RWPE2 (cell line): ENCODE measurements around the gene DDX54.

ENCODE experiments used
- ATAC-seq: fragments of 200-7000 bp; cut with Tn5 transposase; 3 replicates; pipeline ENCODE4 v1.9.1; 2021; ENCODE audit warnings: low read depth
- DNase-seq: peaks from one replicate; pipeline ENCODE4 v3.0.0-alpha.2; 2020; ENCODE audit warnings: low spot score
- H3K27ac ChIP-seq: fragments of 450-650 bp; 2 replicates; pipeline ENCODE4 v1.5.1; 2017; ENCODE audit warnings: mild to moderate bottlenecking; ENCODE audit not compliant: poor library complexity, severe bottlenecking
- H3K27me3 ChIP-seq: fragments of 250-450 bp; sonication (Bioruptor Pico); 2 replicates; pipeline ENCODE4 v1.5.1; 2021; ENCODE audit warnings: mild to moderate bottlenecking, moderate library complexity; ENCODE audit not compliant: insufficient read depth, poor library complexity, severe bottlenecking
- H3K36me3 ChIP-seq: fragments of 250-450 bp; sonication (Bioruptor Pico); 2 replicates; pipeline ENCODE4 v1.5.1; 2020; ENCODE audit warnings: low read depth, mild to moderate bottlenecking, moderate library complexity
- H3K4me1 ChIP-seq: fragments of 250-450 bp; sonication (Bioruptor Pico); 2 replicates; pipeline ENCODE4 v1.5.1; 2021; ENCODE audit warnings: mild to moderate bottlenecking, moderate library complexity; ENCODE audit not compliant: insufficient read depth, poor library complexity, severe bottlenecking
- H3K4me3 ChIP-seq: fragments of 250-450 bp; sonication (Bioruptor Pico); 2 replicates; pipeline ENCODE4 v1.5.1; 2021; ENCODE audit warnings: mild to moderate bottlenecking, moderate library complexity; ENCODE audit not compliant: severe bottlenecking
- H3K9me3 ChIP-seq: fragments of 250-450 bp; sonication (Bioruptor Pico); 2 replicates; pipeline ENCODE4 v1.5.1; 2021; ENCODE audit warnings: mild to moderate bottlenecking, moderate library complexity; ENCODE audit not compliant: severe bottlenecking
- TF ChIP-seq, protein P1 (sequence below): fragments of 450-650 bp; IDR thresholded peaks from one replicate; pipeline ENCODE4 v1.5.1; 2017; ENCODE audit warnings: mild to moderate bottlenecking, moderate library complexity; ENCODE audit not compliant: poor library complexity, severe bottlenecking

The DDX54 gene

DNA sequence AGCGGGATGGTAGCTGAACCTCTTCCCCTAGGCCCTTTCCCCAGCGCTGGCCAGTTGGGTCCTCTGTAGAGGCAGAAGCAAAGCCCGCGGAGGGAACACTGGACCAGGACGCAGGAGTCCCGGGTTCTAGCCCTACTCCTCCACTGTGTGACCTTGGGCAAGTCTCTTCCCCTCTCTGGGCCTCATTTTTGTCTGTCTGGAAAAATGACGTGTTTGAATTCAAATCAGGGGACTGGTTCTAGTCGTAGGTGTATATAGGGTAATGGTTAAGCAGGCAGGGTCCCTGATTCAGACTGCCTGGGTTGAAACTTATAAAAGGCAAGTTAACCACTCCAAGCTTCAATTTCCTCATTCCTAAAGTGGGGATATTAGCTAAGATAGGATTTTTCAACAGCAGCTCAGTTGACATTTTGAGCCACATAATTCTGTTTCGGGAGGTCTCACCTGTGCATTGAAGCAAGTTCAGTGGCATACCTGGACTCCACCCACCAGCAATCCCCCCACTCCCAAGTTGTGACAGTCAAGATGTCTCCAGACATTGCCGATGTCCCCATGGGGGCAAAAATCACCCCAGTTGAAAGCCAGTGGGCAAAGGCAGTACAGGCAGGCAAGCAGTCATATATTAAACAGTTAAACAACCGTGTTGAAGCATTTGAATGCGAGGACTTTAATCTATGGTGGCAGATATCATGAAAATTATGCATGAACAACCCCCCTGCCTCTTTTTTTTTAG is 36.9 kb upstream of the DDX54 start:
- peaks cover 18% of the 10 kb centered on the region for H3K36me3 ChIP-seq
- DNase-seq: no peak
- no peak for ATAC-seq
- peaks cover 17% of the 10 kb centered on the region for H3K4me1 ChIP-seq
- peak overlapping the region; percentile 88 for H3K27ac ChIP-seq
- H3K4me3 ChIP-seq: peak overlapping the region; percentile 72
- no peaks in the 10 kb centered on the region for H3K27me3 ChIP-seq
- TF ChIP-seq, protein P1, sequence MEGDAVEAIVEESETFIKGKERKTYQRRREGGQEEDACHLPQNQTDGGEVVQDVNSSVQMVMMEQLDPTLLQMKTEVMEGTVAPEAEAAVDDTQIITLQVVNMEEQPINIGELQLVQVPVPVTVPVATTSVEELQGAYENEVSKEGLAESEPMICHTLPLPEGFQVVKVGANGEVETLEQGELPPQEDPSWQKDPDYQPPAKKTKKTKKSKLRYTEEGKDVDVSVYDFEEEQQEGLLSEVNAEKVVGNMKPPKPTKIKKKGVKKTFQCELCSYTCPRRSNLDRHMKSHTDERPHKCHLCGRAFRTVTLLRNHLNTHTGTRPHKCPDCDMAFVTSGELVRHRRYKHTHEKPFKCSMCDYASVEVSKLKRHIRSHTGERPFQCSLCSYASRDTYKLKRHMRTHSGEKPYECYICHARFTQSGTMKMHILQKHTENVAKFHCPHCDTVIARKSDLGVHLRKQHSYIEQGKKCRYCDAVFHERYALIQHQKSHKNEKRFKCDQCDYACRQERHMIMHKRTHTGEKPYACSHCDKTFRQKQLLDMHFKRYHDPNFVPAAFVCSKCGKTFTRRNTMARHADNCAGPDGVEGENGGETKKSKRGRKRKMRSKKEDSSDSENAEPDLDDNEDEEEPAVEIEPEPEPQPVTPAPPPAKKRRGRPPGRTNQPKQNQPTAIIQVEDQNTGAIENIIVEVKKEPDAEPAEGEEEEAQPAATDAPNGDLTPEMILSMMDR: no peak
- H3K9me3 ChIP-seq: no peaks in the 10 kb centered on the region

DNA sequence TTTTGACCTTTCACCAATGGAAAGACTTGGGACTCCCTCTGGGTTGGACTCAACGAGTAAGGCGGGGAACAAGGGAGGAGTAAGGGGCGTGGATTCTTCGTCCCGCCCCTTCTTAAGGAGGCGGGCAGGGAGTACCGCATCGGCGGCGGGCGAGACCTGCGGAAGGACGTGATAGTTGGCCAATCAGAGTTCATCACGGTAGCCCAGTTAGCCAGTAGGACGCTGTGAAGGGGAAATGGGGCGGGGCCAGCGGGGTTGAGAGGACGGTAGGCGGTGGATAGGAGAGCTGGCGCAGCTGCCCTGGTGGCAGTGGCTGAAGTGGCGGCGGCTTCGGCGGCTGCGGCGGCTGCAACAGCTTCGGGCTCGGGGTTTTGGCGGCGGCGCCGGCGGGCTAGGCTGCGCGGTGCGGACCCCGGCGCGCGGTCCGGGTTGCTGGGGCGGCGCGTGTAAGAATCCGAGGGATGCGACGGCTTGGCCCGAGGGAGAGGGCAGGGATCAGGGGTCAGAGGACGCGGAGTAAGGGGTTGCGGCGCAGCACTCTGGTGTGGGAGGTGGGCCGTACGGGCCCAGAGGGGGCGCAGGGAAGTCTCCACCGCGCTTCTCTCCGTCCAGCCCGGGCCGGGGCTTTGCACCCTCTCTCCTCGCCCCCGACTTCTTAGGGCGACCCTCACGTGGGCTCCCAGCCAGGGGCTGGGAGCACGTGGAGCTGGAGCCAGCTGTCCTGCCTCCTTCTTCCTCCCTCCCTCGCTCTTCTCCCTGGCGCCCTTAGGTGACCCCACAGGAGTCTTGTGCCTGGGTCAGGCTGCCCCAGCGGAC is 36.1 kb upstream of the DDX54 start, which contains the start of gene TPCN1:
TPCN1 (plus strand) TSS at position 284 of the 816 bp plus-strand sequence. CDS start 5,389 bp downstream, outside the sequence.
- TF ChIP-seq, protein P1: no peak
- peak within 1 kb of the TSS; percentile 72 for H3K4me3 ChIP-seq
- peak; percentile 100 for DNase-seq

DNA sequence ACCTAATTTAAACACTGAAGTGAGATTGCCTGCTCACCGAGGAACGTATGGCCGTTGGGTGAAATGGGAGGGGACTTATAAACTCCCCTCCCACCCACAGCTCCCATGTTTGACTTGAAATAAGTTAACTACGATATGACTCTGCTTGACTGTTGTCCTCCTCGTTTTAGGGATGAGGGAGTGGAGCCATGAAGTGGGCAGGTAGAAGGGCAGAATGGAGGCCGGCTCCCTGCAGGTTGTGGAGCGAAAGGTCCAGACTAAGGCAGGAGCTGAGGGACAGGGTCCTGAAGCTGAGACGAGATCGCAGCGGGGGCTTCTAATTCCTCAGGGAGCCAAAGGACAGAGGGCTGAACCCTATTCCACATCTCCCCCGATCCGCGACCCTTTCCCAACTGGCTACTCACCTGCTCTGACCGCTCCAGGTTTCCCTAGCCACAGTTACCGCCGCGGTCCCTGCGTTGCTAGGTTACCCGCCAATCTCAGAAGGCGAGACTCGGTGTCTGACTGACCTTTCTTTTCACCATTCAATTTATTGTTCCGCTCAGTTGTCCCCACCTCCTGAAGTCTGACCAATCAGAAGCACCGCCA is 35.4 kb upstream of the DDX54 start:
- Histone ChIP-seq H3K27me3 (no peaks in the 10 kb centered on the region), H3K4me3 (peak overlapping the region; percentile 42), H3K9me3 (no peaks in the 10 kb centered on the region), H3K4me1 (peaks cover 22% of the 10 kb centered on the region), H3K36me3 (0 out of 2 replicates have a peak, but pooled peaks cover 7% of the 10 kb centered on the region), H3K27ac (no peak overlapping the region)
- no peak for DNase-seq
- TF ChIP-seq, protein P1: no peak
- no peak; the same call in 2 of the 3 replicates for ATAC-seq

More for the DNA sequence above, 36.1 kb upstream of the DDX54 start, which contains the start of gene TPCN1:
- H3K9me3 ChIP-seq: no peaks in the 10 kb centered on the region
- H3K27me3 ChIP-seq: no peaks in the 10 kb centered on the region
- peak; percentile 89 for ATAC-seq
- peaks cover 17% of the 10 kb centered on the region for H3K4me1 ChIP-seq
- H3K27ac ChIP-seq: peak within 1 kb of the TSS; percentile 88
- peaks cover 10% of the 10 kb centered on the region; the same call in 1 of the 2 replicates for H3K36me3 ChIP-seq

DNA sequence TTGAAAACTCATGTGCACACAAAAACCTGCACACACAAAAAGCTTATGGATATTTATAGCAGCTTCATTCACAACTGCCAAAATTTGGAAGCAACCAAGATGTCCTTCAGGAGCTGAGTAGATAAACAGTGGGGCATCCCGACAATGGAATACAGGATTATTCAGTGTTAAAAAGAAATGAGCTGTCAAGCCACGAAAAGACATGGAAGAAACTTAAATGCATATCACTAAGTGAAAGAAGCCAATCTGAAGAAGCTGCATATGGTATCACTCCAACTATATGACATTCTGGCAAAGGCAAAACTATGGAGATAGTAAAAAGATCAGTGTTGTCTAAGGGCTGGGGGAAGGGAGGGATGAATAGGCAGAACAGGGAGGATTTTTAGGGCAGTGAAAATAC is 30.7 kb upstream of the DDX54 start:
- TF ChIP-seq, protein P1: no peak

More for the DNA sequence above, 30.7 kb upstream of the DDX54 start:
- H3K27ac ChIP-seq: peak overlapping the region; percentile 74
- no peak overlapping the region for H3K4me3 ChIP-seq
- no peak for DNase-seq
- no peaks in the 10 kb centered on the region for H3K36me3 ChIP-seq
- no peak for ATAC-seq
- no peaks in the 10 kb centered on the region for H3K27me3 ChIP-seq
- peaks cover 21% of the 10 kb centered on the region for H3K4me1 ChIP-seq
- no peaks in the 10 kb centered on the region for H3K9me3 ChIP-seq
